ENCODE data around the gene PCNT.
A peak's percentile ranks its signal among the peaks of the same experiment; 100 is the strongest.

Gene PCNT

GRCh38 chr21:46323710-46324389 lies at the start of gene PCNT, which contains the start of gene C21orf58:
Gene PCNT, plus strand, starts transcription at chr21:46324156. Its CDS starts 73 bp downstream, at chr21:46324229.
Gene C21orf58, minus strand, starts transcription at chr21:46323870. Its CDS starts 1,132 bp downstream, at chr21:46322738.
- peak; percentile 96 for DNase-seq (ENCODE audit: low spot score)

GRCh38 chr21:46274797-46275390 lies 49.1 kb upstream of the PCNT start:
- no peak for DNase-seq (ENCODE audit: low spot score)

GRCh38 chr21:46284077-46284644 lies 39.8 kb upstream of the PCNT start:
- no peak for DNase-seq (ENCODE audit: low spot score)

GRCh38 chr21:46284733-46285132 lies 39.2 kb upstream of the PCNT start:
- DNase-seq (ENCODE audit: low spot score): no peak

GRCh38 chr21:46285206-46285661 lies 38.7 kb upstream of the PCNT start, which contains the start of gene MCM3AP:
Gene MCM3AP, minus strand, starts transcription at chr21:46285611. Its CDS starts 325 bp downstream, at chr21:46285286.
- no peak for DNase-seq (ENCODE audit: low spot score)

- peak; percentile 85 for DNase-seq (ENCODE audit: low spot score)
Measured at GRCh38 chr21:46285761-46286647, 38.0 kb upstream of the PCNT start, which contains the start of gene YBEY. Gene YBEY, plus strand, starts transcription at chr21:46286342. Its CDS starts 572 bp downstream, at chr21:46286914.

- DNase-seq (ENCODE audit: low spot score): no peak
Measured at GRCh38 chr21:46286648-46287002, 37.3 kb upstream of the PCNT start.

- DNase-seq (ENCODE audit: low spot score): no peak
Measured at GRCh38 chr21:46287541-46287940, 36.4 kb upstream of the PCNT start.

- DNase-seq (ENCODE audit: low spot score): no peak
Measured at GRCh38 chr21:46289655-46290179, 34.2 kb upstream of the PCNT start.

- no peak for DNase-seq (ENCODE audit: low spot score)
Measured at GRCh38 chr21:46291561-46291960, 32.4 kb upstream of the PCNT start.

- no peak for DNase-seq (ENCODE audit: low spot score)
Measured at GRCh38 chr21:46294647-46295176, 29.2 kb upstream of the PCNT start.

GRCh38 chr21:46295177-46295770 lies 28.7 kb upstream of the PCNT start:
- DNase-seq (ENCODE audit: low spot score): no peak

GRCh38 chr21:46295996-46296752 lies 27.8 kb upstream of the PCNT start:
- DNase-seq (ENCODE audit: low spot score): peak; percentile 34

- no peak for DNase-seq (ENCODE audit: low spot score)
Measured at GRCh38 chr21:46297338-46298271, 26.4 kb upstream of the PCNT start.

GRCh38 chr21:46299167-46299566 lies 24.8 kb upstream of the PCNT start:
- no peak for DNase-seq (ENCODE audit: low spot score)

GRCh38 chr21:46301759-46302158 lies 22.2 kb upstream of the PCNT start:
- no peak for DNase-seq (ENCODE audit: low spot score)

- DNase-seq (ENCODE audit: low spot score): no peak
Measured at GRCh38 chr21:46304437-46304836, 19.5 kb upstream of the PCNT start.

- peak; percentile 58 for DNase-seq (ENCODE audit: low spot score)
Measured at GRCh38 chr21:46304955-46305354, 19.0 kb upstream of the PCNT start.

GRCh38 chr21:46307625-46308024 lies 16.3 kb upstream of the PCNT start:
- DNase-seq (ENCODE audit: low spot score): no peak

All from globus pallidus (tissue), 1 donor.